T-cell (primary cell): ENCODE results near the gene TSPAN14. TPM values are rescaled to one million over a fixed set of nuclear protein-coding genes. Genes with fewer than 3 reads are reported as not detected.
"Not testable (repeated sequence)": the region's sequence is repeated elsewhere in the genome, so short reads cannot be mapped to it uniquely, and the experiment has no call there.

Experiments
- ATAC-seq, 4 experiments: fragments of 200-7000 bp in 3 of 4; fragments of 150-1000 bp in 1 of 4; cut with Tn5 transposase; replicated peaks in 1 of 4; 1 replicate in 3 of 4; 2 replicates in 1 of 4; pipeline ENCODE4 v1.10.0; 2021; ENCODE audit warnings: moderate library complexity in 3 of 4, mild to moderate bottlenecking in 2 of 4, moderate number of reproducible peaks in 1 of 4
- CTCF ChIA-PET, 2 donors: fragments of 300-600 bp; sonication (Branson Sonifier 250); formaldehyde crosslinking; loops; one replicate each; lab custom pipeline; 2022; ENCODE audit warnings: antibody characterized with exemption in 2 of 2; lab: Charles Lee
- POLR2A ChIA-PET, 2 donors: fragments of 300-600 bp; sonication (Branson Sonifier 250); formaldehyde crosslinking; loops; one replicate each; lab custom pipeline; 2022; ENCODE audit warnings: antibody characterized with exemption in 2 of 2; lab: Charles Lee
- DNase-seq, 35 experiments: peaks; one replicate each; pipeline versions ENCODE4 v3.0.0 to v3.0.0-alpha.2; 2013 to 2023
- H3K27ac ChIP-seq: one replicate; pipeline ENCODE4 v1.5.1; 2013; ENCODE audit warnings: low read length
- H3K27me3 ChIP-seq, 2 experiments: replicated peaks in 1 of 2; 1 replicate in 1 of 2; 2 replicates in 1 of 2; pipeline versions ENCODE4 v1.6.1 to v1.7.0; 2013; ENCODE audit warnings: low read length in 1 of 2, mixed read lengths in 1 of 2; ENCODE audit not compliant: control insufficient read depth in 2 of 2, insufficient read depth in 2 of 2; ENCODE audit errors: extremely low read depth in 1 of 2
- H3K36me3 ChIP-seq, 2 donors: 1 replicate in 1 of 2; 2 replicates in 1 of 2; pipeline versions ENCODE4 v1.6.1 to v1.7.0; 2013; ENCODE audit warnings: low read length in 1 of 2; ENCODE audit not compliant: control insufficient read depth in 2 of 2, insufficient read depth in 1 of 2; ENCODE audit errors: extremely low read depth in 1 of 2
- H3K4me1 ChIP-seq, 2 experiments: 1 replicate in 1 of 2; 2 replicates in 1 of 2; pipeline versions ENCODE4 v1.6.1 to v1.7.0; 2013; ENCODE audit warnings: low read length in 2 of 2, mixed read lengths in 1 of 2; ENCODE audit not compliant: insufficient read depth in 2 of 2, control insufficient read depth in 1 of 2; ENCODE audit errors: extremely low read depth in 1 of 2
- H3K4me3 ChIP-seq, 2 donors: 1 replicate in 1 of 2; 2 replicates in 1 of 2; pipeline versions ENCODE4 v1.5.1 to v1.7.0; 2013; ENCODE audit warnings: mild to moderate bottlenecking in 2 of 2, low read length in 1 of 2, moderate library complexity in 1 of 2; ENCODE audit not compliant: control insufficient read depth in 1 of 2; ENCODE audit errors: extremely low read depth in 1 of 2
- H3K9me3 ChIP-seq: 2 replicates; pipeline ENCODE4 v1.7.0; 2013
- H3K27ac Mint-ChIP-seq, 2 donors: one replicate each; pipeline ENCODE4 v1.8.0; 2020 to 2021; ENCODE audit warnings: mild to moderate bottlenecking in 2 of 2, mixed read lengths in 2 of 2
- H3K27me3 Mint-ChIP-seq, 2 donors: one replicate each; pipeline ENCODE4 v1.8.0; 2021 to 2022; ENCODE audit warnings: mixed read lengths in 2 of 2
- H3K36me3 Mint-ChIP-seq: one replicate; pipeline ENCODE4 v1.8.0; 2021; ENCODE audit warnings: mixed read lengths
- H3K4me1 Mint-ChIP-seq, 3 donors: one replicate each; pipeline ENCODE4 v1.8.0; 2020 to 2022; ENCODE audit warnings: mixed read lengths in 3 of 3, mild to moderate bottlenecking in 1 of 3
- H3K4me3 Mint-ChIP-seq, 3 donors: one replicate each; pipeline ENCODE4 v1.8.0; 2020 to 2022; ENCODE audit warnings: mild to moderate bottlenecking in 3 of 3, mixed read lengths in 3 of 3, moderate library complexity in 3 of 3
- H3K9me3 Mint-ChIP-seq, 3 donors: one replicate each; pipeline ENCODE4 v1.8.0; 2020 to 2022; ENCODE audit warnings: mixed read lengths in 3 of 3
- WGBS: methylation state at CpG from one replicate; pipeline ENCODE4 v1.1.5; 2013; ENCODE audit warnings: missing lambda C conversion rate; ENCODE audit not compliant: insufficient coverage; 5-methylcytosine and 5-hydroxymethylcytosine counted together
- total RNA-seq, 35 experiments: library from RNA in 6 of 35; stranded (reverse) in 6 of 35; fragments of 120-200 nt in 1 of 35; gene quantifications; one replicate each; pipeline versions ENCODE4 v1.2.1 to v1.2.4 and lab custom pipeline; 2013 to 2026

TSPAN14 gene
- total RNA-seq, 5 donors from 2014 or later (not counting 1 experiment from before 2014, with no cell fraction given) = 130 to 204 (median 194) TPM

DNA sequence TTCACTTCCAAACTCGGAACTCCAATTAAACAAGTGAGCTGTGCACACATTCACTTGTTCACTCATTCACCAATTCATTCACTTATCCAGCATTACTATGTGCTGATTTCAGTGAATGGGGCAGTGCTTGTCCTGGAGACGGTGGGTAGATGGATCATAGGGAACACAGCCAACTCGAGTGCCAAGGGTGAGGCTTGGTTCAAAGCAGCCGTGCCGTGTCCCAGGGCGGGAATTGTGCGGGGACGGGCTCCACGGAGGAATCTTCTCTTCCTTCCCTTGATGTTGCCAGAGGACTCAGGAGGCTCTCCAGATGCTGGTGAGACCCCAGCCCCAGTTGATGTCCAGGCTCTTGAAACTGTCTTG lies 86.5 kb downstream of the TSPAN14 start:
- H3K27me3 Mint-ChIP-seq = no peaks in the 10 kb centered on the region
- Histone ChIP-seq H3K4me1 (peaks cover 0 to 12% of the 10 kb centered on the region in 2 experiments), H3K36me3 (no peaks in the 10 kb centered on the region), H3K27ac (no peak overlapping the region), H3K4me3 (no peak overlapping the region), H3K9me3 (no peaks in the 10 kb centered on the region), H3K27me3 (peaks cover 0 to 6% of the 10 kb centered on the region in 2 experiments)
- H3K36me3 Mint-ChIP-seq = no peaks in the 10 kb centered on the region
- H3K4me3 Mint-ChIP-seq = no peak overlapping the region
- H3K9me3 Mint-ChIP-seq = no peaks in the 10 kb centered on the region
- ChIA-PET POLR2A (no interaction called here), CTCF (interaction anchor here in 1 of 2 donors (0.7 kb wide), 1 partner anchor 148 kb away, joined by 3 read pairs; no protein-coding TSS in a partner anchor)
- WGBS = 80% methylated on average over 7 of the region's 9 CpGs
- ATAC-seq (no peak), DNase-seq (no peak)
- H3K27ac Mint-ChIP-seq = peak overlapping the region in 1 of 2 donors; percentile 28
- peaks cover 12 to 22% (median 21%) of the 10 kb centered on the region in 3 donors for H3K4me1 Mint-ChIP-seq

- no peaks in the 10 kb centered on the region for H3K9me3 Mint-ChIP-seq
- no peaks in the 10 kb centered on the region for H3K36me3 Mint-ChIP-seq
- DNase-seq = no peak
- no peak overlapping the region for H3K4me3 ChIP-seq
- H3K27ac Mint-ChIP-seq = peak overlapping the region in 1 of 2 donors; percentile 28
- 61% methylated on average over 10 of the region's 11 CpGs for WGBS
- CTCF ChIA-PET = no interaction called here
- H3K4me1 Mint-ChIP-seq = peaks cover 8 to 19% (median 17%) of the 10 kb centered on the region in 3 donors
- no peak overlapping the region for H3K27ac ChIP-seq
- no peaks in the 10 kb centered on the region for H3K27me3 Mint-ChIP-seq
- peaks cover 0 to 7% of the 10 kb centered on the region in 2 experiments for H3K4me1 ChIP-seq
- no peaks in the 10 kb centered on the region for H3K36me3 ChIP-seq
- ATAC-seq = no peak
- peaks cover 0 to 6% of the 10 kb centered on the region in 2 experiments for H3K27me3 ChIP-seq
- POLR2A ChIA-PET = no interaction called here
- H3K9me3 ChIP-seq = no peaks in the 10 kb centered on the region
- H3K4me3 Mint-ChIP-seq = no peak overlapping the region
These were observed 87.1 kb downstream of the TSPAN14 start for GRCh38 chr10:80540981-80541750.

DNA sequence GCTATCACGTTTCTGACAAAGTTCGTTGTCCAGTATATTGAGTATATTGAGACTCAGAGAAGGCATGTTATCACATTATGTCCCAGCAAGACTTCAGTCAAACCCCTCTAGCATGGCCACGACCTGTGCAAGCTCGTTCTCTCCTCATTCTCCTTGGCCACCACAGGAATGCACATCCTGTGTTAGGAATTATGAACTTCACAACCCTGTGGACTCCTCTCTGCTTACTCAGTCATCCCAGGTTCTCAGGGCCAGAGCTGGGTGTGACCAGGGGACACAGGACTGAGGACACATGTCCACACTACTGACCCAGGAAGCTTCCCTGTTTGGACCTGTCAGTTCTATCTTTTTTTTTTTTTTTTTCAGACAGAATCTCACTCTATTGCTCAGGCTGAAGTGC lies 87.9 kb downstream of the TSPAN14 start:
- Mint-ChIP-seq H3K4me1 (peaks cover 4 to 13% (median 12%) of the 10 kb centered on the region in 3 donors), H3K36me3 (no peaks in the 10 kb centered on the region), H3K27me3 (no peaks in the 10 kb centered on the region), H3K4me3 (no peak overlapping the region), H3K9me3 (no peaks in the 10 kb centered on the region), H3K27ac (no peak overlapping the region)
- Histone ChIP-seq H3K4me3 (no peak overlapping the region), H3K27me3 (peaks cover 0 to 6% of the 10 kb centered on the region in 2 experiments), H3K4me1 (no peaks in the 10 kb centered on the region), H3K9me3 (no peaks in the 10 kb centered on the region), H3K27ac (no peak overlapping the region), H3K36me3 (no peaks in the 10 kb centered on the region)
- POLR2A ChIA-PET = no interaction called here
- CTCF ChIA-PET = no interaction called here
- DNase-seq (no peak), ATAC-seq (no peak)
- 70% methylated on average over 2 of the region's 4 CpGs for WGBS

DNA sequence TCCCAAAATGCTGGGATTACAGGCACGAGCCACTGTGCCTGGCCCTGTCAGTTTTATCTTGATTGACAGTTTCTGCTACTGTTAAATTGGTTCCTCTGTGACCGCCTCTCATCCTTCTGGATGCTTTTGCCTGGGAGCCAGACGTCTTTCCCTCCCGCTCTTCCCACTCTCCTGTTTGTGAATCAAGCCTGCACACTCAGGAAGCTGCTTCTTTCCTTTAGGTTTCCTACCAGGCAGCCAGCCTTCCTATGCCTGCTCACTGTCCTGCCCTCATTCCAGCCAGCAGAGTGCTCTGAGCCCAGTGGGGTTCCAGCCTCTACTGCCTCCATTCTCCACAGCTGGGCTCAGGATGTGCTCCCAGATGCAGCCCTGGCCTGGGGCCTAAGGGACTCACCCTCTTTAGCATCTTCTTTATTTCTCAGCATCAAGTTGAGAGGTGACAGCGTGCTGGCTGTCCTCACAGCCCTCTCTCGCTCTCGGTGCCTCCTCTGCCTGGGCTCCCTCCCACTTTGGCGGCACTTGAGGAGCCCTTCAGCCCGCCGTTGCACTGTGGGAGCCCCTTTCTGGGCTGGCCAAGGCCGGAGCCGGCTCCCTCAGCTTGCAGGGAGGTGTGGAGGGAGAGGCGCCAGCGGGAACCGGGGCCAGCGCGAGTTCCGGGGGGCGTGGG lies 88.7 kb downstream of the TSPAN14 start:
- DNase-seq (no peak), ATAC-seq (no peak)
- POLR2A ChIA-PET = no interaction called here
- no peak overlapping the region for H3K4me3 Mint-ChIP-seq
- Histone ChIP-seq H3K4me1 (no peaks in the 10 kb centered on the region), H3K27ac (no peak overlapping the region), H3K4me3 (no peak overlapping the region), H3K9me3 (no peaks in the 10 kb centered on the region), H3K36me3 (no peaks in the 10 kb centered on the region), H3K27me3 (peaks cover 0 to 6% of the 10 kb centered on the region in 2 experiments)
- H3K4me1 Mint-ChIP-seq = peaks cover 4 to 12% (median 11%) of the 10 kb centered on the region in 3 donors
- H3K27ac Mint-ChIP-seq = no peak overlapping the region
- no peaks in the 10 kb centered on the region for H3K9me3 Mint-ChIP-seq
- CTCF ChIA-PET = no interaction called here
- WGBS = 97% methylated on average over 11 of the region's 19 CpGs
- H3K36me3 Mint-ChIP-seq = no peaks in the 10 kb centered on the region
- no peaks in the 10 kb centered on the region for H3K27me3 Mint-ChIP-seq

DNA sequence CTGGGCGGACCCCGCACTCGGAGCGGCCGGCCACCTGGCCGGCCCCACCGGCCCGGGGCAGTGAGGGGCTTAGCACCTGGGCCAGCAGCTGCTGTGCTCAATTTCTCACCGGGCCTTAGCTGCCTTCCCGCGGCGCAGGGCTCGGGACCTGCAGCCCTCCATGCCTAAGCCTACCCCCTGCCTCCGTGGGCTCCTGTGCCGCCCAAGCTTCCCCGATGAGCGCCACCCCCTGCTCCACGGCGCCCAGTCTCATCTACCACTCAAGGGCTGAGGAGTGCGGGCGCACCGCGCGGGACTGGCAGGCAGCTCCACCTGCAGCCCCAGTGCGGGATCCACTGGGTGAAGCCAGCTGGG lies 89.2 kb downstream of the TSPAN14 start:
- H3K36me3 Mint-ChIP-seq, H3K27me3 Mint-ChIP-seq, H3K9me3 ChIP-seq, H3K27ac Mint-ChIP-seq, H3K27ac ChIP-seq, POLR2A ChIA-PET, ATAC-seq, H3K4me1 ChIP-seq, H3K36me3 ChIP-seq, H3K27me3 ChIP-seq, H3K4me3 Mint-ChIP-seq, H3K9me3 Mint-ChIP-seq, DNase-seq, H3K4me3 ChIP-seq, CTCF ChIA-PET: not testable (repeated sequence)
- H3K4me1 Mint-ChIP-seq = peaks cover 4 to 12% (median 11%) of the 10 kb centered on the region in 3 donors
- WGBS = 96% methylated on average over 16 of the region's 25 CpGs

GRCh38 chr10:80544316-80544953 lies 90.3 kb downstream of the TSPAN14 start:
- H3K9me3 ChIP-seq = no peaks in the 10 kb centered on the region
- Mint-ChIP-seq H3K4me1 (peaks cover 4 to 11% (median 10%) of the 10 kb centered on the region in 3 donors), H3K27me3 (peaks cover 0 to 5% of the 10 kb centered on the region in 2 donors), H3K36me3 (no peaks in the 10 kb centered on the region), H3K27ac (no peak overlapping the region), H3K9me3 (no peaks in the 10 kb centered on the region), H3K4me3 (no peak overlapping the region)
- H3K27ac ChIP-seq = no peak overlapping the region
- DNase-seq (no peak), ATAC-seq (no peak)
- peaks cover 0 to 9% of the 10 kb centered on the region in 2 experiments for H3K27me3 ChIP-seq
- no peaks in the 10 kb centered on the region for H3K36me3 ChIP-seq
- H3K4me1 ChIP-seq = no peaks in the 10 kb centered on the region
- ChIA-PET CTCF (interaction anchor here in 1 of 2 donors (1.1 kb wide), 1 partner anchor 12 kb away, joined by 3 read pairs; no protein-coding TSS in a partner anchor), POLR2A (interaction anchor here in 1 of 2 donors (0.6 kb wide), 1 partner anchor 145 kb away, joined by 6 read pairs; no protein-coding TSS in a partner anchor)
- WGBS = 72% methylated on average over 12 of the region's 12 CpGs
- no peak overlapping the region for H3K4me3 ChIP-seq
